Suppressor macrophage treated with lipopolysaccharide for 4 hours (primary cell): ENCODE measurements around the gene CPTP.
"Not testable (repeated sequence)": the region's sequence is repeated elsewhere in the genome, so short reads cannot be mapped to it uniquely, and the experiment has no call there.

Experiments used
- DNase-seq: peaks from one replicate; pipeline ENCODE4 v3.0.0-alpha.2; 2020

Gene CPTP

GRCh38 chr1:1352786-1353388 is 28.3 kb downstream of the CPTP start:
- no peak for DNase-seq

- no peak for DNase-seq
Observed at GRCh38 chr1:1353389-1354151, 29.0 kb downstream of the CPTP start.

- no peak for DNase-seq
Observed at GRCh38 chr1:1354271-1355247, 30.0 kb downstream of the CPTP start.

GRCh38 chr1:1355416-1355815 is 30.8 kb downstream of the CPTP start:
- DNase-seq: peak; percentile 23

- DNase-seq: no peak
Observed at GRCh38 chr1:1356166-1356795, 31.7 kb downstream of the CPTP start.

- no peak for DNase-seq
Observed at GRCh38 chr1:1356796-1357401, 32.3 kb downstream of the CPTP start.

- DNase-seq: no peak
Observed at GRCh38 chr1:1357871-1358432, 33.4 kb downstream of the CPTP start.

GRCh38 chr1:1358433-1359271 is 34.0 kb downstream of the CPTP start, which contains the start of gene MXRA8:
TSS of gene MXRA8 (minus strand) at chr1:1358555. CDS start at chr1:1358504, 51 bp downstream.
- no peak for DNase-seq

- DNase-seq: no peak
Observed at GRCh38 chr1:1359308-1359663, 34.7 kb downstream of the CPTP start.

- no peak for DNase-seq
Observed at GRCh38 chr1:1359664-1360468, 35.3 kb downstream of the CPTP start.

- DNase-seq: no peak
Observed at GRCh38 chr1:1360506-1361169, 36.0 kb downstream of the CPTP start.

GRCh38 chr1:1361233-1361981 is 36.8 kb downstream of the CPTP start:
- DNase-seq: no peak

- no peak for DNase-seq
Observed at GRCh38 chr1:1361982-1362423, 37.4 kb downstream of the CPTP start.

GRCh38 chr1:1364266-1364665 is 39.7 kb downstream of the CPTP start:
- no peak for DNase-seq

GRCh38 chr1:1365875-1366698 is 41.5 kb downstream of the CPTP start:
- DNase-seq: no peak

GRCh38 chr1:1366699-1367066 is 42.1 kb downstream of the CPTP start:
- no peak for DNase-seq

- DNase-seq: no peak
Observed at GRCh38 chr1:1367315-1367714, 42.7 kb downstream of the CPTP start.

- DNase-seq: not testable (repeated sequence)
Observed at GRCh38 chr1:1370094-1370493, 45.5 kb downstream of the CPTP start.
